ENCODE measurements around the gene EIF2S1. TPM values are rescaled to one million over a fixed set of nuclear protein-coding genes. Genes with fewer than 3 reads are reported as not detected.
"Not testable (repeated sequence)": the region's sequence is repeated elsewhere in the genome, so short reads cannot be mapped to it uniquely, and the experiment has no call there.

EIF2S1 gene
- 10 to 100 TPM; 62.0 to 72.1 TPM for total RNA-seq
- polyA plus RNA-seq: 100 to 1,000 TPM; 129 to 185 TPM

GRCh38 chr14:67359775-67360469 lies at the start of gene EIF2S1, which contains the start of gene ATP6V1D:
TSS of gene EIF2S1 (plus strand) at chr14:67360328. CDS start at chr14:67364768, 4,440 bp downstream.
TSS of gene ATP6V1D (minus strand) at chr14:67359804. CDS start at chr14:67359698, 106 bp downstream.
- H3K4me1 ChIP-seq (ENCODE audit: insufficient read depth, low read length): peaks cover 71% of the 10 kb centered on the region
- peak; percentile 99 to 100 (median 100) for DNase-seq
- no peaks in the 10 kb centered on the region for H3K27me3 ChIP-seq (ENCODE audit: insufficient read depth, low read length)
- Mint-ChIP-seq H3K27ac (peak within 1 kb of the TSS; percentile 92 to 100 (median 99)), H3K9me3 (no peaks in the 10 kb centered on the region), H3K36me3 (peaks cover 11 to 37% of the 10 kb centered on the region in 2 donors), H3K27me3 (no peaks in the 10 kb centered on the region), H3K4me1 (peaks cover 44 to 94% (median 71%) of the 10 kb centered on the region in 4 donors), H3K4me3 (peak within 1 kb of the TSS; percentile 96 to 100 (median 100))
- ChIA-PET POLR2A (ENCODE audit: partially characterized antibody) (interaction anchor here (0.6 to 2.1 kb wide), 13 partner anchors 9 to 1948 kb away, joined by 3 to 14 read pairs (median 7); partner anchors contain the start of genes GPHN, PALS1, PIGH and PLEK2), CTCF (ENCODE audit: partially characterized antibody) (interaction anchor here (0.6 to 2.2 kb wide), 21 partner anchors 8 to 1949 kb away, joined by 3 to 15 read pairs (median 4); partner anchors contain the start of genes GPHN, PALS1, PIGH and PLEK2)
- intact Hi-C loops (cut with micrococcal nuclease): loop anchor here (1.0 to 2.0 kb wide), 6 partner anchors 119 to 1793 kb away; partner anchors contain the start of genes DCAF5, GPHN, PALS1 and PIGH
- peak within 1 kb of the TSS; percentile 88 to 97 for H3K4me3 ChIP-seq (ENCODE audit: low read length in 2 of 2)
- H3K27ac ChIP-seq (ENCODE audit: low read depth, low read length): peak within 1 kb of the TSS; percentile 90
- no peaks in the 10 kb centered on the region for H3K9me3 ChIP-seq (ENCODE audit: control insufficient read depth in 1 of 2, low read length in 2 of 2)
- H3K36me3 ChIP-seq (ENCODE audit: insufficient read depth, low read length): no peaks in the 10 kb centered on the region

- no peaks in the 10 kb centered on the region for H3K4me1 ChIP-seq (ENCODE audit: insufficient read depth, low read length)
- no peak for DNase-seq
- H3K27ac ChIP-seq (ENCODE audit: low read depth, low read length): no peak overlapping the region
- ChIA-PET CTCF (ENCODE audit: partially characterized antibody) (no interaction called here), POLR2A (ENCODE audit: partially characterized antibody) (no interaction called here)
- H3K27ac Mint-ChIP-seq: no peak overlapping the region
- peaks cover 0 to 2% (median 0%) of the 10 kb centered on the region in 4 donors for H3K4me1 Mint-ChIP-seq
- no peaks in the 10 kb centered on the region for H3K27me3 Mint-ChIP-seq
- no peaks in the 10 kb centered on the region for H3K9me3 Mint-ChIP-seq
- no peak overlapping the region for H3K4me3 ChIP-seq (ENCODE audit: low read length in 2 of 2)
- intact Hi-C loops (cut with micrococcal nuclease): no loop called here
- H3K9me3 ChIP-seq (ENCODE audit: control insufficient read depth in 1 of 2, low read length in 2 of 2): no peaks in the 10 kb centered on the region
- no peaks in the 10 kb centered on the region for H3K27me3 ChIP-seq (ENCODE audit: insufficient read depth, low read length)
- no peak overlapping the region for H3K4me3 Mint-ChIP-seq
- H3K36me3 Mint-ChIP-seq: peaks cover 34 to 44% of the 10 kb centered on the region in 2 donors
- peaks cover 4% of the 10 kb centered on the region for H3K36me3 ChIP-seq (ENCODE audit: insufficient read depth, low read length)
Measured at GRCh38 chr14:67311868-67312267, 48.3 kb upstream of the EIF2S1 start.

GRCh38 chr14:67313153-67313552 lies 47.0 kb upstream of the EIF2S1 start:
- intact Hi-C loops (cut with micrococcal nuclease): no loop called here
- Mint-ChIP-seq H3K4me3 (no peak overlapping the region), H3K4me1 (no peaks in the 10 kb centered on the region), H3K9me3 (no peaks in the 10 kb centered on the region), H3K27me3 (no peaks in the 10 kb centered on the region), H3K27ac (peak overlapping the region in 1 of 7 donors; percentile 59), H3K36me3 (peaks cover 28 to 41% of the 10 kb centered on the region in 2 donors)
- Histone ChIP-seq H3K9me3 (ENCODE audit: control insufficient read depth in 1 of 2, low read length in 2 of 2) (no peaks in the 10 kb centered on the region), H3K36me3 (ENCODE audit: insufficient read depth, low read length) (peaks cover 4% of the 10 kb centered on the region), H3K4me1 (ENCODE audit: insufficient read depth, low read length) (no peaks in the 10 kb centered on the region), H3K27ac (ENCODE audit: low read depth, low read length) (no peak overlapping the region), H3K27me3 (ENCODE audit: insufficient read depth, low read length) (no peaks in the 10 kb centered on the region), H3K4me3 (ENCODE audit: low read length in 2 of 2) (no peak overlapping the region)
- DNase-seq: no peak
- ChIA-PET POLR2A (ENCODE audit: partially characterized antibody) (no interaction called here), CTCF (ENCODE audit: partially characterized antibody) (interaction anchor here (1.7 kb wide), 1 partner anchor 27 kb away, joined by 5 read pairs; no protein-coding TSS in a partner anchor)

- ChIA-PET CTCF (ENCODE audit: partially characterized antibody) (no interaction called here), POLR2A (ENCODE audit: partially characterized antibody) (no interaction called here)
- H3K4me3 Mint-ChIP-seq: no peak overlapping the region
- no peaks in the 10 kb centered on the region for H3K27me3 Mint-ChIP-seq
- peaks cover 14 to 28% of the 10 kb centered on the region in 2 donors for H3K36me3 Mint-ChIP-seq
- no peak for DNase-seq
- no peak overlapping the region for H3K27ac ChIP-seq (ENCODE audit: low read depth, low read length)
- no peak overlapping the region for H3K27ac Mint-ChIP-seq
- intact Hi-C loops (cut with micrococcal nuclease): no loop called here
- no peaks in the 10 kb centered on the region for H3K36me3 ChIP-seq (ENCODE audit: insufficient read depth, low read length)
- H3K4me1 ChIP-seq (ENCODE audit: insufficient read depth, low read length): no peaks in the 10 kb centered on the region
- no peaks in the 10 kb centered on the region for H3K9me3 Mint-ChIP-seq
- H3K9me3 ChIP-seq (ENCODE audit: control insufficient read depth in 1 of 2, low read length in 2 of 2): no peaks in the 10 kb centered on the region
- no peak overlapping the region for H3K4me3 ChIP-seq (ENCODE audit: low read length in 2 of 2)
- H3K4me1 Mint-ChIP-seq: no peaks in the 10 kb centered on the region
- no peaks in the 10 kb centered on the region for H3K27me3 ChIP-seq (ENCODE audit: insufficient read depth, low read length)
Measured at GRCh38 chr14:67317822-67318221, 42.3 kb upstream of the EIF2S1 start.

- intact Hi-C loops (cut with micrococcal nuclease): no loop called here
- no peak overlapping the region for H3K27ac Mint-ChIP-seq
- Histone ChIP-seq H3K4me3 (ENCODE audit: low read length in 2 of 2) (no peak overlapping the region), H3K9me3 (ENCODE audit: control insufficient read depth in 1 of 2, low read length in 2 of 2) (no peaks in the 10 kb centered on the region), H3K27me3 (ENCODE audit: insufficient read depth, low read length) (no peaks in the 10 kb centered on the region), H3K27ac (ENCODE audit: low read depth, low read length) (no peak overlapping the region), H3K36me3 (ENCODE audit: insufficient read depth, low read length) (no peaks in the 10 kb centered on the region), H3K4me1 (ENCODE audit: insufficient read depth, low read length) (no peaks in the 10 kb centered on the region)
- no peak for DNase-seq
- CTCF ChIA-PET (ENCODE audit: partially characterized antibody): interaction anchor here (0.6 to 1.1 kb wide), 3 partner anchors 33 to 961 kb away, joined by 3 to 4 read pairs (median 4); no protein-coding TSS in a partner anchor
- H3K27me3 Mint-ChIP-seq: no peaks in the 10 kb centered on the region
- peaks cover 8 to 27% of the 10 kb centered on the region in 2 donors for H3K36me3 Mint-ChIP-seq
- POLR2A ChIA-PET (ENCODE audit: partially characterized antibody): interaction anchor here (0.6 kb wide), 1 partner anchor 41 kb away, joined by 3 read pairs; the partner anchor contains the start of gene ATP6V1D
- H3K9me3 Mint-ChIP-seq: no peaks in the 10 kb centered on the region
- H3K4me1 Mint-ChIP-seq: no peaks in the 10 kb centered on the region
- H3K4me3 Mint-ChIP-seq: no peak overlapping the region
Measured at GRCh38 chr14:67319142-67319541, 41.0 kb upstream of the EIF2S1 start.

- CTCF ChIA-PET (ENCODE audit: partially characterized antibody); H3K27ac ChIP-seq (ENCODE audit: low read depth, low read length); H3K27me3 ChIP-seq (ENCODE audit: insufficient read depth, low read length); H3K27ac Mint-ChIP-seq; DNase-seq; H3K27me3 Mint-ChIP-seq; H3K4me3 Mint-ChIP-seq; H3K9me3 ChIP-seq (ENCODE audit: control insufficient read depth in 1 of 2, low read length in 2 of 2); POLR2A ChIA-PET (ENCODE audit: partially characterized antibody); intact Hi-C loops (cut with micrococcal nuclease); H3K4me1 Mint-ChIP-seq; H3K9me3 Mint-ChIP-seq; H3K4me3 ChIP-seq (ENCODE audit: low read length in 2 of 2); H3K4me1 ChIP-seq (ENCODE audit: insufficient read depth, low read length): not testable (repeated sequence)
- H3K36me3 Mint-ChIP-seq: peaks cover 53 to 54% of the 10 kb centered on the region in 2 donors
- H3K36me3 ChIP-seq (ENCODE audit: insufficient read depth, low read length): peaks cover 20% of the 10 kb centered on the region
Measured at GRCh38 chr14:67329666-67330065, 30.5 kb upstream of the EIF2S1 start.

- intact Hi-C loops (cut with micrococcal nuclease): no loop called here
- H3K27me3 Mint-ChIP-seq: no peaks in the 10 kb centered on the region
- H3K4me3 ChIP-seq (ENCODE audit: low read length in 2 of 2): no peak overlapping the region
- peaks cover 28% of the 10 kb centered on the region for H3K36me3 ChIP-seq (ENCODE audit: insufficient read depth, low read length)
- H3K27me3 ChIP-seq (ENCODE audit: insufficient read depth, low read length): no peaks in the 10 kb centered on the region
- no peak overlapping the region for H3K4me3 Mint-ChIP-seq
- no peaks in the 10 kb centered on the region for H3K4me1 Mint-ChIP-seq
- no peaks in the 10 kb centered on the region for H3K9me3 Mint-ChIP-seq
- POLR2A ChIA-PET (ENCODE audit: partially characterized antibody): no interaction called here
- no peak overlapping the region for H3K27ac ChIP-seq (ENCODE audit: low read depth, low read length)
- H3K27ac Mint-ChIP-seq: no peak overlapping the region
- CTCF ChIA-PET (ENCODE audit: partially characterized antibody): no interaction called here
- H3K9me3 ChIP-seq (ENCODE audit: control insufficient read depth in 1 of 2, low read length in 2 of 2): no peaks in the 10 kb centered on the region
- H3K4me1 ChIP-seq (ENCODE audit: insufficient read depth, low read length): no peaks in the 10 kb centered on the region
- DNase-seq: no peak
- H3K36me3 Mint-ChIP-seq: peaks cover 58 to 62% of the 10 kb centered on the region in 2 donors
Measured at GRCh38 chr14:67331368-67332125, 28.6 kb upstream of the EIF2S1 start.
